ENCODE measurements around the gene IL10RB.

IL10RB gene

GRCh38 chr21:33267250-33267649 is 1.1 kb downstream of the IL10RB start:
- DNase-seq (ENCODE audit: low spot score): no peak

- DNase-seq (ENCODE audit: low spot score): no peak
Observed at GRCh38 chr21:33268393-33268736, 2.2 kb downstream of the IL10RB start.

GRCh38 chr21:33268737-33269441 is 2.7 kb downstream of the IL10RB start:
- no peak for DNase-seq (ENCODE audit: low spot score)

- no peak for DNase-seq (ENCODE audit: low spot score)
Observed at GRCh38 chr21:33270986-33271385, 4.8 kb downstream of the IL10RB start.

- DNase-seq (ENCODE audit: low spot score): no peak
Observed at GRCh38 chr21:33273044-33273443, 6.9 kb downstream of the IL10RB start.

GRCh38 chr21:33278721-33279120 is 12.6 kb downstream of the IL10RB start:
- DNase-seq (ENCODE audit: low spot score): no peak

GRCh38 chr21:33279330-33279820 is 13.2 kb downstream of the IL10RB start:
- no peak for DNase-seq (ENCODE audit: low spot score)

- DNase-seq (ENCODE audit: low spot score): no peak
Observed at GRCh38 chr21:33281096-33281652, 15.0 kb downstream of the IL10RB start.

GRCh38 chr21:33283203-33283602 is 17.0 kb downstream of the IL10RB start:
- DNase-seq (ENCODE audit: low spot score): no peak

GRCh38 chr21:33286076-33286475 is 19.9 kb downstream of the IL10RB start:
- no peak for DNase-seq (ENCODE audit: low spot score)

- no peak for DNase-seq (ENCODE audit: low spot score)
Observed at GRCh38 chr21:33286600-33287456, 20.7 kb downstream of the IL10RB start.

GRCh38 chr21:33289199-33289819 is 23.1 kb downstream of the IL10RB start:
- DNase-seq (ENCODE audit: low spot score): no peak

- DNase-seq (ENCODE audit: low spot score): no peak
Observed at GRCh38 chr21:33290441-33290840, 24.3 kb downstream of the IL10RB start.

GRCh38 chr21:33291686-33292085 is 25.5 kb downstream of the IL10RB start:
- no peak for DNase-seq (ENCODE audit: low spot score)

- DNase-seq (ENCODE audit: low spot score): no peak
Observed at GRCh38 chr21:33292724-33293123, 26.6 kb downstream of the IL10RB start.

- DNase-seq (ENCODE audit: low spot score): no peak
Observed at GRCh38 chr21:33293136-33293535, 27.0 kb downstream of the IL10RB start.

- no peak for DNase-seq (ENCODE audit: low spot score)
Observed at GRCh38 chr21:33293811-33294216, 27.6 kb downstream of the IL10RB start.

- no peak for DNase-seq (ENCODE audit: low spot score)
Observed at GRCh38 chr21:33296156-33296555, 30.0 kb downstream of the IL10RB start.

GRCh38 chr21:33299181-33299752 is 33.1 kb downstream of the IL10RB start:
- DNase-seq (ENCODE audit: low spot score): no peak

- no peak for DNase-seq (ENCODE audit: low spot score)
Observed at GRCh38 chr21:33300701-33301631, 34.8 kb downstream of the IL10RB start.

- no peak for DNase-seq (ENCODE audit: low spot score)
Observed at GRCh38 chr21:33301632-33302002, 35.5 kb downstream of the IL10RB start.

All from D341Med (cell line).